PFSK-1 (cell line): ENCODE data around the gene AHSG.

ENCODE experiments used
- FOXP2 ChIP-seq: optimal IDR thresholded peaks from 2 replicates; pipeline ENCODE3; 2011; ENCODE audit warnings: borderline replicate concordance, control low read depth, inconsistent platforms; ENCODE audit not compliant: insufficient read depth; ENCODE audit errors: extremely low read length, extremely low read depth
- POLR2AphosphoS5 ChIP-seq: IDR thresholded peaks from 2 replicates; pipeline ENCODE4 v1.6.1; 2012; ENCODE audit warnings: low read depth, mild to moderate bottlenecking, control low read depth, low read length, moderate library complexity
- REST ChIP-seq, 2 experiments: IDR thresholded peaks; 2 replicates each; pipeline versions ENCODE4 v1.6.1 to v1.8.0; 2011 to 2012; ENCODE audit warnings: low read depth in 2 of 2, low read length in 2 of 2, control low read depth in 1 of 2, inconsistent platforms in 1 of 2, mild to moderate bottlenecking in 1 of 2, moderate library complexity in 1 of 2; ENCODE audit not compliant: insufficient read depth in 1 of 2
- SIN3A ChIP-seq: IDR thresholded peaks from 2 replicates; pipeline ENCODE4 v1.6.1; 2012; ENCODE audit warnings: mild to moderate bottlenecking, low read length, moderate library complexity, borderline replicate concordance; ENCODE audit not compliant: insufficient read depth
- TAF1 ChIP-seq: IDR thresholded peaks from 2 replicates; pipeline ENCODE4 v1.6.1; 2012; ENCODE audit warnings: low read length, control low read depth, borderline replicate concordance; ENCODE audit not compliant: insufficient read depth

The AHSG gene

DNA sequence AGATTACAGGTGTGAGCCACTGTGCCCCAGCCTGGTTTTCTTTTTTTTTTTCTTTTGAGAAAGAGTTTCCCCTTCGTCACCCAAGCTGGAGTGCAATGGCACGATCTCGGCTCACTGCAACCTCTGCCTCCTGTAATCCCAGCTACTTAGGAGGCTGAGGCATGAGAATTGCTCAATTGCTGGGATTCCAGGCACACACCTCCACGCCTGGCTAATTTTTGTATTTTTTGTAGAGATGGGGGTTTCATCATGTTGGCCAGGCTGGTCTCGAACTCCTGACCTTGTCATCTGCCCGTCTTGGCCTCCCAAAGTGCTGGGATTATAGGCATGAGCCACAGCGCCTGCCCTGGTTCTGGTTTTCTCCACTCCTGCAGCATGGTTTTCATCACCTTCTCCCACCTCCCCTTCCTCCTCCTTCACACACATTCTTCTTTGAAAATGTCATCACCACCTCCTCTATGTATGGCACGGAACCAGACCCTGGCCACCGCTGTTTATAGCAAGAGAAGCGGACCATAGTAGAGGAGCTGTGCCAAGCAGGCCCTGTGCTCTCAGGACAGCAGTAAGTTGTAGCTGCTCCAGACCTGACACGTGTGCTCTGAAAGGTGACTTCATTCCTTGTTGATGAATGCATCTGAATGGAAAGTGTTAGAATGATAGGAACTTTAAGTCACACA is 14.6 kb upstream of the AHSG start:
- no peak for TF ChIP-seq POLR2AphosphoS5

GRCh38 chr3:186598794-186599141 is 14.1 kb upstream of the AHSG start:
- TF ChIP-seq FOXP2 = no peak

- no peak for TF ChIP-seq POLR2AphosphoS5
- TF ChIP-seq SIN3A = no peak
- TF ChIP-seq TAF1 = no peak
- TF ChIP-seq FOXP2 = no peak
- TF ChIP-seq REST (IDR thresholded peaks at IDR 0.05; ENCODE audit: insufficient read depth in 1 of 2, low read depth in 2 of 2, low read length in 2 of 2) = no peak
Observed at GRCh38 chr3:186599142-186599784, 13.6 kb upstream of the AHSG start.

GRCh38 chr3:186599785-186600166 is 13.1 kb upstream of the AHSG start:
- TF ChIP-seq SIN3A = no peak
- no peak for TF ChIP-seq FOXP2
- TF ChIP-seq TAF1 = no peak
- no peak for TF ChIP-seq POLR2AphosphoS5
- TF ChIP-seq REST (IDR thresholded peaks at IDR 0.05; ENCODE audit: insufficient read depth in 1 of 2, low read depth in 2 of 2, low read length in 2 of 2) = no peak

- TF ChIP-seq FOXP2 (no peak), SIN3A (no peak), TAF1 (no peak), POLR2AphosphoS5 (no peak)
Observed at GRCh38 chr3:186600896-186601295, 12.0 kb upstream of the AHSG start.

DNA sequence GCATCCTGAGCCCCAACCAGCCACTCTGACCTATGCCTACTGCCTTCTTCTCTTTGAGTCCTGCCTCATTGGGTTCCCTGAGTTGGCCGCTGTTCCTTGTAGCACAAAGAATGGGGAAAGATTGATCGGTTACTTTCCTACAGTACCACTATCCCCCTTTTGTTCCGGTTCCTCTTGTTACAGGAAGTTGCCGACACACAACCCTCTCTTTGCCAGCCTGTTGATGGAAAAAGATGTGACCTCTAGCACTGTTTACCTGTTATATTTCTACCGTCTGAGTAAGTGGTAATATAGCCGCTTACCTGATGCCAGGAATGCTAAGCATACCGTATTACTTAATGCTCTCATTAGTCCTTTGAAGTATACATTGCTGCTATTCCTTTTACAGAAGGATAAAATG is 9.7 kb upstream of the AHSG start:
- TF ChIP-seq POLR2AphosphoS5 = no peak
- TF ChIP-seq SIN3A = no peak
- TF ChIP-seq TAF1 = no peak
- no peak for TF ChIP-seq REST (IDR thresholded peaks at IDR 0.05; ENCODE audit: insufficient read depth in 1 of 2, low read depth in 2 of 2, low read length in 2 of 2)
- TF ChIP-seq FOXP2 = no peak

- TF ChIP-seq REST (IDR thresholded peaks at IDR 0.05; ENCODE audit: insufficient read depth in 1 of 2, low read depth in 2 of 2, low read length in 2 of 2) (no peak), POLR2AphosphoS5 (no peak), FOXP2 (no peak), TAF1 (no peak), SIN3A (no peak)
Observed at GRCh38 chr3:186605078-186605477, 7.8 kb upstream of the AHSG start.
